ENCODE results near the gene GMDS. TPM values are rescaled to one million over a fixed set of nuclear protein-coding genes. Genes with fewer than 3 reads are reported as not detected.

Gene GMDS
- total RNA-seq (2016; rRNA removed; fragmentation: Illumina TruSeq; extraction: Trizol) = 59.6 and 64.4 TPM in 2 replicates
- total RNA-seq (2016; cell fraction: cytosol; rRNA removed; fragmentation: Illumina TruSeq; extraction: Trizol; ENCODE audit: low read depth) = 36.0 and 38.2 TPM in 2 replicates
- 52.1 and 61.1 TPM in 2 replicates for total RNA-seq (2016; cell fraction: insoluble cytoplasmic fraction; rRNA removed; fragmentation: Illumina TruSeq; extraction: Trizol)
- 27.5 and 31.6 TPM in 2 replicates for total RNA-seq (2016; cell fraction: membrane; rRNA removed; fragmentation: Illumina TruSeq; extraction: Trizol)
- total RNA-seq (2016; cell fraction: nucleus; rRNA removed; fragmentation: Illumina TruSeq; extraction: Trizol) = 80.6 and 82.3 TPM in 2 replicates
- 105 and 112 TPM in 2 replicates for polyA plus RNA-seq (2011; rRNA removed)
- 85.3 and 101 TPM in 2 replicates for polyA plus RNA-seq (2011; cell fraction: cytosol; rRNA removed)
- 48.6 and 57.8 TPM in 2 replicates for polyA plus RNA-seq (2011; cell fraction: nucleus; rRNA removed)
- polyA plus RNA-seq (2012) = 96.1 and 155 TPM in 2 replicates
- 36.7 and 40.8 TPM in 2 replicates for polyA plus RNA-seq (2016; cell fraction: cytosol; fragmentation: Illumina TruSeq; extraction: Trizol; ENCODE audit: low read depth)
- polyA plus RNA-seq (2016; cell fraction: insoluble cytoplasmic fraction; fragmentation: Illumina TruSeq; extraction: Trizol; ENCODE audit: low read depth) = 123 and 133 TPM in 2 replicates
- polyA plus RNA-seq (2016; cell fraction: membrane; fragmentation: Illumina TruSeq; extraction: Trizol; ENCODE audit: low read depth) = 46.7 and 49.6 TPM in 2 replicates
- polyA plus RNA-seq (2016; cell fraction: nucleus; fragmentation: Illumina TruSeq; extraction: Trizol; ENCODE audit: insufficient read depth, low read depth) = 94.8 and 108 TPM in 2 replicates
- polyA minus RNA-seq (2011; rRNA and poly(A)+ RNA removed; ENCODE audit: low replicate concordance) = 8.1 and 47.1 TPM in 2 replicates
- 72.4 and 77.0 TPM in 2 replicates for polyA minus RNA-seq (2011; cell fraction: cytosol; rRNA and poly(A)+ RNA removed)
- polyA minus RNA-seq (2011; cell fraction: nucleus; rRNA and poly(A)+ RNA removed) = 265 and 281 TPM in 2 replicates
- Bru-seq, nascent RNA = percentile 93 among the genes with signal in this experiment
- BruChase-seq, experiment 1, labeled RNA remaining after a 6-hour chase = percentile 79 among the genes with signal in this experiment
- BruChase-seq, experiment 2, labeled RNA remaining after a 2-hour chase = percentile 89 among the genes with signal in this experiment
- long read RNA-seq, experiment 1, transcript GMDS-202 (11 exons, 1,752 nt) = major isoform, 426 of 521 reads
- long read RNA-seq, experiment 1, partial matches to known transcripts = 36 of 521 reads
- long read RNA-seq, experiment 1, other reads (novel, unspliced or antisense) = 59 of 521 reads
- long read RNA-seq, experiment 2, transcript GMDS-202 (11 exons, 1,752 nt) = major isoform, 141 of 254 reads
- long read RNA-seq, experiment 2, partial matches to known transcripts = 33 of 254 reads
- long read RNA-seq, experiment 2, other reads (novel, unspliced or antisense) = 80 of 254 reads

GRCh38 chr6:2245103-2245876 lies at the start of gene GMDS:
GMDS (minus strand) TSS chr6:2245605.
- peaks cover 5 to 18% of the 10 kb centered on the region in 2 experiments for H3K36me3 ChIP-seq (replicated peaks in 1 of 2; ENCODE audit: control insufficient read depth in 1 of 2, insufficient read depth in 2 of 2, low read length in 2 of 2)
- ChIA-PET CTCF (ENCODE audit: low intra/inter-chr PET ratio, low total read pairs) (no interaction called here), POLR2A (interaction anchor here (1.0 to 3.0 kb wide), 6 partner anchors 11 to 36 kb away, joined by 3 to 21 read pairs (median 12); no protein-coding TSS in a partner anchor)
- H4K20me1 ChIP-seq (ENCODE audit: insufficient read depth, low read length) = peaks cover 7% of the 10 kb centered on the region
- BruUV-seq (replicated peaks) = no TSS peak
- H3K4me2 ChIP-seq (ENCODE audit: low read depth, low read length) = peak within 1 kb of the TSS; percentile 90
- in situ Hi-C loops (cut with HindIII; ENCODE audit: extremely low pct_ligation_motif_present, low pct_unique_long_range_greater_than_20kb) (no loop called here), intact Hi-C loops (cut with micrococcal nuclease; ENCODE audit: unreplicated experiment) (loop anchor here (5.0 kb wide), 1 partner anchor 107 kb away; no protein-coding TSS in a partner anchor)
- H3K79me2 ChIP-seq (ENCODE audit: insufficient read depth, low read length) = peaks cover 69% of the 10 kb centered on the region
- no peaks in the 10 kb centered on the region; a peak in 1 of 5 replicates for H3K27me3 ChIP-seq (ENCODE audit: control insufficient read depth in 1 of 2, insufficient read depth in 2 of 2, low read length in 2 of 2)
- ATAC-seq = peak; percentile 97
- H3K4me1 ChIP-seq (ENCODE audit: insufficient read depth, low read length) = peaks cover 68% of the 10 kb centered on the region
- no peak within 1 kb of the TSS for H2AFZ ChIP-seq (ENCODE audit: low read length)
- peak within 1 kb of the TSS; percentile 92 for H3K27ac ChIP-seq (ENCODE audit: extremely low read length, insufficient read depth, low read length)
- peak; percentile 85 for DNase-seq (ENCODE audit: low spot score)
- FAIRE-seq = no peak
- under 1% methylated on average over 60 of the region's 97 CpGs for WGBS (ENCODE audit: low lambda C conversion rate)
- no peaks in the 10 kb centered on the region for H3K9me3 ChIP-seq (ENCODE audit: low read length)
- H3K9ac ChIP-seq (ENCODE audit: insufficient read depth, low read depth, low read length) = peak within 1 kb of the TSS; percentile 95
- H3K4me3 ChIP-seq (replicated peaks in 1 of 3; ENCODE audit: insufficient read depth in 1 of 3, low read depth in 2 of 3, low read length in 3 of 3) = peak within 1 kb of the TSS; percentile 90 to 97 (median 96)
- TF ChIP-seq ZNF33A (CRISPR knock-in tag; IDR thresholded peaks at IDR 0.05; ENCODE audit: borderline replicate concordance) (no peak), ZNF276 (CRISPR knock-in tag; IDR thresholded peaks at IDR 0.05; ENCODE audit: low read depth) (no peak), ZFP41 (CRISPR knock-in tag; IDR thresholded peaks at IDR 0.05; ENCODE audit: borderline replicate concordance) (no peak; the same call in 1 of the 2 replicates), ZEB1 (IDR thresholded peaks at IDR 0.05; ENCODE audit: insufficient replicate concordance, low read depth) (no peak), ZNF777 (CRISPR knock-in tag; IDR thresholded peaks at IDR 0.05) (peak; percentile 72), AHR (CRISPR knock-in tag; IDR thresholded peaks at IDR 0.05) (no peak; the same call in 1 of the 2 replicates), PTBP1 (IDR thresholded peaks at IDR 0.05; ENCODE audit: low read depth, low read length, poor library complexity, severe bottlenecking) (no peak), HOXA5 (CRISPR knock-in tag; IDR thresholded peaks at IDR 0.05) (no peak; the same call in none of the 2 replicates), SMARCE1 (IDR thresholded peaks at IDR 0.05; ENCODE audit: borderline replicate concordance) (no peak), SRSF1 (optimal IDR thresholded peaks at IDR 0.05; ENCODE audit: low read depth, low read length) (no peak), SPEN (CRISPR knock-in tag; IDR thresholded peaks at IDR 0.05; ENCODE audit: low read depth) (peak; percentile 21; the same call in 1 of the 2 replicates)
- TF ChIP-seq, protein P1, sequence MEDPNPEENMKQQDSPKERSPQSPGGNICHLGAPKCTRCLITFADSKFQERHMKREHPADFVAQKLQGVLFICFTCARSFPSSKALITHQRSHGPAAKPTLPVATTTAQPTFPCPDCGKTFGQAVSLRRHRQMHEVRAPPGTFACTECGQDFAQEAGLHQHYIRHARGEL (CRISPR knock-in tag; IDR thresholded peaks at IDR 0.05) = no peak
- TF ChIP-seq, protein P2, sequence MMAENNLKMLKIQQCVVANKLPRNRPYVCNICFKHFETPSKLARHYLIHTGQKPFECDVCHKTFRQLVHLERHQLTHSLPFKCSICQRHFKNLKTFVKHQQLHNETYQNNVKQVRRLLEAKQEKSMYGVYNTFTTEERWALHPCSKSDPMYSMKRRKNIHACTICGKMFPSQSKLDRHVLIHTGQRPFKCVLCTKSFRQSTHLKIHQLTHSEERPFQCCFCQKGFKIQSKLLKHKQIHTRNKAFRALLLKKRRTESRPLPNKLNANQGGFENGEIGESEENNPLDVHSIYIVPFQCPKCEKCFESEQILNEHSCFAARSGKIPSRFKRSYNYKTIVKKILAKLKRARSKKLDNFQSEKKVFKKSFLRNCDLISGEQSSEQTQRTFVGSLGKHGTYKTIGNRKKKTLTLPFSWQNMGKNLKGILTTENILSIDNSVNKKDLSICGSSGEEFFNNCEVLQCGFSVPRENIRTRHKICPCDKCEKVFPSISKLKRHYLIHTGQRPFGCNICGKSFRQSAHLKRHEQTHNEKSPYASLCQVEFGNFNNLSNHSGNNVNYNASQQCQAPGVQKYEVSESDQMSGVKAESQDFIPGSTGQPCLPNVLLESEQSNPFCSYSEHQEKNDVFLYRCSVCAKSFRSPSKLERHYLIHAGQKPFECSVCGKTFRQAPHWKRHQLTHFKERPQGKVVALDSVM (CRISPR knock-in tag; IDR thresholded peaks at IDR 0.05) = peak; percentile 74; the same call in 1 of the 2 replicates
